22Rv1 (cell line): ENCODE data around the gene TAOK1.

Experiments
- CTCF ChIP-seq: fragments of 450-650 bp; IDR thresholded peaks from 2 replicates; pipeline ENCODE4 v1.5.1; 2017; ENCODE audit warnings: mild to moderate bottlenecking
- ZFX ChIP-seq: fragments of 450-650 bp; IDR thresholded peaks from 2 replicates; pipeline ENCODE4 v1.6.1; 2017; ENCODE audit warnings: antibody characterized with exemption, borderline replicate concordance

- peak; percentile 90 for TF ChIP-seq CTCF
- no peak for TF ChIP-seq ZFX
Measured at GRCh38 chr17:29572691-29573557, 182.8 kb downstream of the TAOK1 start.
